Naive thymus-derived CD8-positive, alpha-beta T cell (primary cell): ENCODE measurements around the gene CYP4V2. TPM values are rescaled to one million over a fixed set of nuclear protein-coding genes. Genes with fewer than 3 reads are reported as not detected.

Experiments
- ATAC-seq, 2 donors: fragments of 150-1000 bp; cut with Tn5 transposase in 1 of 2; sonication (Bioruptor Pico), chemical (Tn5 transposase) in 1 of 2; 1 replicate in 1 of 2; 2 replicates in 1 of 2; pipeline ENCODE4 v1.10.0; 2021; ENCODE audit warnings: mild to moderate bottlenecking in 2 of 2, moderate library complexity in 2 of 2
- POLR2A ChIA-PET: fragments of 350-600 bp; sonication (Branson Sonifier 250); formaldehyde crosslinking; loops from one replicate; lab custom pipeline; 2021; ENCODE audit warnings: antibody characterized with exemption; lab: Charles Lee
- DNase-seq, 10 donors: peaks; one replicate each; pipeline versions ENCODE4 v3.0.0 to v3.0.0-alpha.2; 2020 to 2022
- H3K27ac Mint-ChIP-seq, 10 donors: one replicate each; pipeline ENCODE4 v1.8.0; 2020 to 2022; ENCODE audit warnings: mild to moderate bottlenecking in 10 of 10, mixed read lengths in 10 of 10, moderate library complexity in 4 of 10, inconsistent platforms in 1 of 10
- H3K27me3 Mint-ChIP-seq, 5 donors: one replicate each; pipeline ENCODE4 v1.8.0; 2021 to 2022; ENCODE audit warnings: mixed read lengths in 5 of 5
- H3K36me3 Mint-ChIP-seq, 3 donors: one replicate each; pipeline ENCODE4 v1.8.0; 2020 to 2022; ENCODE audit warnings: mixed read lengths in 3 of 3, mild to moderate bottlenecking in 2 of 3, inconsistent platforms in 1 of 3
- H3K4me1 Mint-ChIP-seq, 4 donors: one replicate each; pipeline ENCODE4 v1.8.0; 2021 to 2022; ENCODE audit warnings: mixed read lengths in 4 of 4
- H3K4me3 Mint-ChIP-seq, 10 donors: one replicate each; pipeline ENCODE4 v1.8.0; 2020 to 2022; ENCODE audit warnings: mild to moderate bottlenecking in 10 of 10, mixed read lengths in 10 of 10, moderate library complexity in 6 of 10, inconsistent platforms in 1 of 10
- H3K9me3 Mint-ChIP-seq, 9 donors: one replicate each; pipeline ENCODE4 v1.8.0; 2020 to 2022; ENCODE audit warnings: mixed read lengths in 9 of 9, mild to moderate bottlenecking in 3 of 9, inconsistent platforms in 1 of 9, moderate library complexity in 1 of 9
- polyA plus RNA-seq, 3 donors: library from polyadenylated mRNA; unstranded; fragments of 300-500 nt; fragmentation: Illumina TruSeq; gene quantifications; one replicate each; pipeline ENCODE4 v1.2.3, GENCODE V29; 2021
- total RNA-seq, 8 experiments: library from RNA in 2 of 8; stranded (reverse) in 2 of 8; gene quantifications; one replicate each; pipeline ENCODE4 v1.2.3 and lab custom pipeline; 2021 to 2026

Gene CYP4V2
- total and polyA plus RNA-seq, 5 experiments from 2014 or later = 19.3 to 30.3 (median 28.4) TPM

DNA sequence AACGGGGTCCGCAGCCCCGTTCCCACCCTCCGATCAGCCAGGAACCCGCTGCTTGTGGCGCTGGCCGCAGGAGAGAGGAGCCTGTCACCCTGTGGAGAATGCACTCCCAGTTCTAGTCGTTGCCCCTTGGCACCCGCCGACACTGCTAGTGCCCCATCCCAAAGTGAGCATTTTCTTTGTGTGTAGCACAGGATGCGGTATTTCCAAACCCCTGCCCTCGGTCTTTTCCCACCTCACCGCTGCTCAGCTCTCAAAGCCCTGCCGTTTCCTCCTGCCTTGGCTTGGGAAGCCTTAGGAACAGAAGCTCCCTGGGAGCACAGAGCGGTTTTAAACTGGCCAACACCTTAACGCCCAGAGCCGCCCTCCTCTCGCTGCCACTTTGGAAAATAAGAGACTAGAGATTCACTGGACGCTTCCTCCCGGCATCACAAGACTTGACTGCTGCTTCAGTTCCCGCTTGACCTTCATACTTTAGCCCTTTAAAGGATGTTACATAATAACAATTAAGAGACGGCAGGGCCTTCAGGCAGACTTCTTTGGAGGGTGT, 772 bp downstream of the CYP4V2 start:
- ATAC-seq = peak; percentile 12 to 15
- H3K4me1 Mint-ChIP-seq = peaks cover 19 to 65% (median 50%) of the 10 kb centered on the region in 4 donors
- H3K36me3 Mint-ChIP-seq = peaks cover 4 to 25% (median 14%) of the 10 kb centered on the region in 3 donors
- H3K9me3 Mint-ChIP-seq = no peaks in the 10 kb centered on the region
- POLR2A ChIA-PET = interaction anchor here (0.8 to 2.7 kb wide), 6 partner anchors 11 to 88 kb away, joined by 3 to 23 read pairs (median 5); partner anchors contain the start of gene FAM149A
- H3K4me3 Mint-ChIP-seq = peak overlapping the region; percentile 87 to 95 (median 92)
- no peaks in the 10 kb centered on the region for H3K27me3 Mint-ChIP-seq
- peak overlapping the region; percentile 91 to 98 (median 97) for H3K27ac Mint-ChIP-seq
- DNase-seq = peak in 3 of 10 donors; percentile 17 to 27 (median 26)

DNA sequence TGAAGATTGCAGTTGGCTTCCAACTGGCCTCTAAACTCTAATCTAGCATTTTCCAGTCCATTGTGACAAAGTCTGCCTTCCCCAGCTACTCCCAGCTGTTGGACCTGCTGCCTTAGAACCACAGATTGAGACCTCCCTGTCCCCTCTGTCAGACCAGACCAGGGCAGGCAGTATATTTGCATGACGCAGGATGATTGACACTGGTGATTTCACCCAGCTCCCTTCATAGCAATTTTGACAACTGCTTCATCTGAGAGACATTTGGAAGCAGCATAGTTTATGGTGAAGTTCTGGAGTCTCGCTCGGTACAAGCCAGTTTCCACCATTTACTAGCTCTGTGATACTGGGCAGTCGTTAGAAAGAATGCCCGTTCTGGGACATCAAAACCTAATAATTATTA, 2.5 kb downstream of the CYP4V2 start:
- Mint-ChIP-seq H3K4me1 (peaks cover 24 to 66% (median 50%) of the 10 kb centered on the region in 4 donors), H3K4me3 (peak overlapping the region in 2 of 10 donors; percentile 87 to 92)

GRCh38 chr4:186196063-186196462, 4.7 kb downstream of the CYP4V2 start:
- peak overlapping the region in 7 of 10 donors; percentile 8 to 79 (median 52) for H3K27ac Mint-ChIP-seq
- H3K36me3 Mint-ChIP-seq = peaks cover 4 to 34% (median 15%) of the 10 kb centered on the region in 3 donors
- ATAC-seq = no peak
- no peak for DNase-seq
- POLR2A ChIA-PET = no interaction called here
- no peaks in the 10 kb centered on the region for H3K9me3 Mint-ChIP-seq
- no peak overlapping the region for H3K4me3 Mint-ChIP-seq
- H3K4me1 Mint-ChIP-seq = peaks cover 17 to 48% (median 32%) of the 10 kb centered on the region in 4 donors
- no peaks in the 10 kb centered on the region for H3K27me3 Mint-ChIP-seq

More for the DNA sequence above, 2.5 kb downstream of the CYP4V2 start:
- peak overlapping the region in 9 of 10 donors; percentile 43 to 98 (median 91) for H3K27ac Mint-ChIP-seq
- no peaks in the 10 kb centered on the region for H3K9me3 Mint-ChIP-seq
- POLR2A ChIA-PET = no interaction called here
- peaks cover 4 to 34% (median 15%) of the 10 kb centered on the region in 3 donors for H3K36me3 Mint-ChIP-seq
- ATAC-seq (no peak), DNase-seq (no peak)
- H3K27me3 Mint-ChIP-seq = no peaks in the 10 kb centered on the region

GRCh38 chr4:186200516-186200915, 9.1 kb downstream of the CYP4V2 start:
- ATAC-seq (no peak), DNase-seq (no peak)
- POLR2A ChIA-PET = no interaction called here
- Mint-ChIP-seq H3K4me1 (peaks cover 18 to 39% (median 25%) of the 10 kb centered on the region in 4 donors), H3K36me3 (peaks cover 4 to 24% (median 13%) of the 10 kb centered on the region in 3 donors), H3K27me3 (no peaks in the 10 kb centered on the region), H3K27ac (peak overlapping the region in 3 of 10 donors; percentile 12 to 76 (median 32)), H3K9me3 (no peaks in the 10 kb centered on the region), H3K4me3 (no peak overlapping the region)

GRCh38 chr4:186201010-186201409, 9.6 kb downstream of the CYP4V2 start:
- H3K27ac Mint-ChIP-seq = peak overlapping the region in 5 of 10 donors; percentile 22 to 75 (median 39)
- DNase-seq (no peak), ATAC-seq (no peak)
- no peaks in the 10 kb centered on the region for H3K9me3 Mint-ChIP-seq
- H3K4me1 Mint-ChIP-seq = peaks cover 14 to 34% (median 23%) of the 10 kb centered on the region in 4 donors
- H3K36me3 Mint-ChIP-seq = peaks cover 4 to 19% (median 9%) of the 10 kb centered on the region in 3 donors
- H3K4me3 Mint-ChIP-seq = no peak overlapping the region
- POLR2A ChIA-PET = interaction anchor here (4.2 kb wide), 1 partner anchor 10 kb away, joined by 23 read pairs; the partner anchor contains the start of gene CYP4V2
- no peaks in the 10 kb centered on the region for H3K27me3 Mint-ChIP-seq

DNA sequence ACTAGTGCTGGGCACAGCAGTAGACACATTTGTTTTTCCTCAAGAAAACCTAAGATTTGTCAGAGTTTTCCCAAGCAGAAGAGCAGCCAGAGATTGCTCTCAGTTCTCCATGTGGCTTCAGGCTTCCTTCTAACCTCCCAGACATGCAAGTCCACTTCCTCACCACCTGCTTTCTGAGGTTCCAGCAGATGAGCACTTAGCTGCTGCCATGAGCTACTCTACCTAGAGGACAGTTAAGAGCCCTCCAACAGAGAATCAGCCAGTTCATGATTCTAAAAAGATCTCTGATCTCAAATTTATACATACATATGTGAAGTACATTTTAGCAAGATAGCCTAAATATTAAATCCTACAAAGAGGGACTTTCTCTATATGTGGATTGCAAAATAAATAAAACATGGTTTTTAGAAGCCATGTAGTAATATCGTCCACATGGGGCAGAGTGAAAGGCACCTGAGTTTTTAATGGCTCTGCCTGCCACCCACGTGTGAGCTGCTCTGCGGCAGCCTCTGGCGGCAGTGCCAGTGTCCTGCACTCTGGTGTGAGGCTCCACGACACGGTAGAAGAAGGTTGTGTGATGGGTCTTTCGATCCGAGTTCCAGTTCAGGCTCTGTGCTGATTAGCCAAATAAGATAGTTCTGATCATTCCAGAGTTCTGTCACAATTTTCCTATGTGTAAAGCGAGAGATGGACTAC, 10.3 kb downstream of the CYP4V2 start:
- H3K9me3 Mint-ChIP-seq = no peaks in the 10 kb centered on the region
- peaks cover 11 to 30% (median 20%) of the 10 kb centered on the region in 4 donors for H3K4me1 Mint-ChIP-seq
- DNase-seq (peak; percentile 15 to 69 (median 46)), ATAC-seq (peak; percentile 74 to 92)
- no peaks in the 10 kb centered on the region for H3K27me3 Mint-ChIP-seq
- H3K36me3 Mint-ChIP-seq = peaks cover 0 to 14% (median 5%) of the 10 kb centered on the region in 3 donors
- POLR2A ChIA-PET = interaction anchor here (4.2 kb wide), 1 partner anchor 10 kb away, joined by 23 read pairs; the partner anchor contains the start of gene CYP4V2
- peak overlapping the region; percentile 23 to 98 (median 74) for H3K27ac Mint-ChIP-seq
- peak overlapping the region in 8 of 10 donors; percentile 8 to 61 (median 40) for H3K4me3 Mint-ChIP-seq

DNA sequence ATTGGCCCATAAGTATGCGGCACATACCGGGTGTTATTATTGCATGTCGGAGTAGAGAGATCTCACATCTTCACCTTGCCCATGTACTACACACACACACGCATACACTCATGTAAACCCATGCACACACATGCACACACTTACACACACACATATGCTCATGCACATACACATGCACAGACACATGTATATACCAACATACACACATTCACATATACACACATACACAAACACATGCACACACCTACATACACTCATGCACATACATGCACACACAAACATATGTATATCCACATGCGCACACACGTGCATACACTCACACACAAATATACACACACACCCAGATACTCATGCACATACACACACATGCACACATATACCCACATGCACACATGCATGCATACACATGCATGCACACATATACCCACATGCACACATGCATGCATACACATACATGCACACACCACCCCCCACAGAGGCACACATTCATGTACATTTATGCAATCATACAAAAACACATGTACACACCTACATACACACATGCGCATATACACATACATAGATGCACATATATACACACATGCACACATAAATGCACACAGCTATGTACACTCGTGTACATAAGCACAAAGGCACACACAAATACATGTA, 11.2 kb downstream of the CYP4V2 start:
- H3K36me3 Mint-ChIP-seq = peaks cover 0 to 5% (median 0%) of the 10 kb centered on the region in 3 donors
- POLR2A ChIA-PET = interaction anchor here (4.2 kb wide), 1 partner anchor 11 kb away, joined by 23 read pairs; the partner anchor contains the start of gene CYP4V2
- DNase-seq (no peak), ATAC-seq (no peak)
- peak overlapping the region in 6 of 10 donors; percentile 14 to 98 (median 70) for H3K27ac Mint-ChIP-seq
- H3K27me3 Mint-ChIP-seq = no peaks in the 10 kb centered on the region
- H3K4me3 Mint-ChIP-seq = peak overlapping the region in 1 of 10 donors; percentile 26
- peaks cover 7 to 23% (median 15%) of the 10 kb centered on the region in 4 donors for H3K4me1 Mint-ChIP-seq
- no peaks in the 10 kb centered on the region for H3K9me3 Mint-ChIP-seq

- peak overlapping the region in 7 of 10 donors; percentile 23 to 82 (median 79) for H3K4me3 Mint-ChIP-seq
- H3K27ac Mint-ChIP-seq = peak overlapping the region in 8 of 10 donors; percentile 46 to 98 (median 89)
- peak in 1 of 10 donors; percentile 18 for DNase-seq
These were observed 12.0 kb downstream of the CYP4V2 start for GRCh38 chr4:186203406-186203805.

DNA sequence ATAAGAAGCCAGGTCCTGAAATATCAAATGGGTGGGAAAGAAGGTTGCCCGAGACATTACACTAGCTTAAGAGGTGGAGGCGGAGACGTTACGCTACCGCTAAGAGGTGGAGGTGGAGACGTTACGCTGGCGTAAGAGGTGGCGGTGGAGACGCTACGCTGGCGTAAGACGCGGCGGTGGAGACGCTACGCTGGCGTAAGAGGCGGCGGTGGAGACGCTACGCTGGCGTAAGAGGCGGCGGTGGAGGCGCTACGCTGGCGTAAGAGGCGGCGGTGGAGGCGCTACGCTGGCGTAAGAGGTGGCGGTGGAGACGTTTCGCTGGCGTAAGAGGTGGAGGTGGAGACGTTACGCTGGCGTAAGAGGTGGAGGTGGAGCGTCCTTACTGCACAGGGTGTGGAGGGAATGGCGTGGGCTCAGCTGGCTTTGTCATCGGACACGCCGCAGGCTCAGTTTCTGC, 12.8 kb downstream of the CYP4V2 start:
- H3K4me1 Mint-ChIP-seq = peaks cover 7 to 23% (median 13%) of the 10 kb centered on the region in 4 donors

More at GRCh38 chr4:186203406-186203805, 12.0 kb downstream of the CYP4V2 start:
- H3K9me3 Mint-ChIP-seq = no peaks in the 10 kb centered on the region
- peaks cover 7 to 23% (median 13%) of the 10 kb centered on the region in 4 donors for H3K4me1 Mint-ChIP-seq
- POLR2A ChIA-PET = interaction anchor here (0.6 to 4.2 kb wide), 2 partner anchors 12 to 777 kb away, joined by 3 to 23 read pairs; partner anchors contain the start of gene CYP4V2
- peak; percentile 7 to 15 for ATAC-seq
- H3K27me3 Mint-ChIP-seq = no peaks in the 10 kb centered on the region
- H3K36me3 Mint-ChIP-seq = peaks cover 0 to under 1% (median 0%) of the 10 kb centered on the region in 3 donors

DNA sequence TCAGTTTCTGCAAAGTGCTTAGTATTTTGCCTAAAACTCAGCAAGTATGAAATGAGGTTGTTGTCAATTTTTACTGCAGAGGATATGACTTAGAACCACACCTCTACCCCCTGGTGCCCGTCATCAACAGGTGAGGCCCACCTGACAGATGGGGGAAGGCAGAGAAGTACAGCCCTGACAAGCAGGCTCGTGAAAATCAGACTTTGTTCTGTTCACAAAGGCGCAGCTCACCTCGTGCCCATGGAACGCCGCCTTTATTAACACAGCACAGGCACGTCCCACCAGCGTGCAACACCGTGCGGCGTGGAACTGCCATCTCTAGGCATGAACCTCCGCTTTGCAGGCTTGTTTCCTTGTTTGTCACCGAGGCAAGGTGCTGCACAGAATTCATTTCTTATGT, 13.3 kb downstream of the CYP4V2 start:
- peak overlapping the region in 7 of 10 donors; percentile 55 to 82 (median 74) for H3K4me3 Mint-ChIP-seq
- H3K27me3 Mint-ChIP-seq = no peaks in the 10 kb centered on the region
- peaks cover 7 to 23% (median 13%) of the 10 kb centered on the region in 4 donors for H3K4me1 Mint-ChIP-seq
- peak overlapping the region in 9 of 10 donors; percentile 79 to 98 (median 91) for H3K27ac Mint-ChIP-seq
- H3K9me3 Mint-ChIP-seq = peaks cover 0 to 6% (median 2%) of the 10 kb centered on the region in 9 donors
- DNase-seq = peak in 3 of 10 donors; percentile 9 to 31 (median 26)
- peak in 1 of 2 donors; percentile 57 for ATAC-seq
- H3K36me3 Mint-ChIP-seq = peaks cover 9 to 13% (median 12%) of the 10 kb centered on the region in 3 donors
- POLR2A ChIA-PET = interaction anchor here (4.2 kb wide), 1 partner anchor 13 kb away, joined by 23 read pairs; the partner anchor contains the start of gene CYP4V2

More for the DNA sequence above, 12.8 kb downstream of the CYP4V2 start:
- Mint-ChIP-seq H3K27ac (peak overlapping the region in 9 of 10 donors; percentile 75 to 98 (median 90)), H3K9me3 (peaks cover 0 to 5% (median 0%) of the 10 kb centered on the region in 9 donors), H3K36me3 (peaks cover 5 to 8% (median 7%) of the 10 kb centered on the region in 3 donors), H3K27me3 (no peaks in the 10 kb centered on the region), H3K4me3 (peak overlapping the region in 7 of 10 donors; percentile 55 to 82 (median 79))
- peak in 6 of 10 donors; percentile 24 to 84 (median 60) for DNase-seq
- ATAC-seq = peak; percentile 63 to 80
- POLR2A ChIA-PET = interaction anchor here (4.2 kb wide), 1 partner anchor 13 kb away, joined by 23 read pairs; the partner anchor contains the start of gene CYP4V2

DNA sequence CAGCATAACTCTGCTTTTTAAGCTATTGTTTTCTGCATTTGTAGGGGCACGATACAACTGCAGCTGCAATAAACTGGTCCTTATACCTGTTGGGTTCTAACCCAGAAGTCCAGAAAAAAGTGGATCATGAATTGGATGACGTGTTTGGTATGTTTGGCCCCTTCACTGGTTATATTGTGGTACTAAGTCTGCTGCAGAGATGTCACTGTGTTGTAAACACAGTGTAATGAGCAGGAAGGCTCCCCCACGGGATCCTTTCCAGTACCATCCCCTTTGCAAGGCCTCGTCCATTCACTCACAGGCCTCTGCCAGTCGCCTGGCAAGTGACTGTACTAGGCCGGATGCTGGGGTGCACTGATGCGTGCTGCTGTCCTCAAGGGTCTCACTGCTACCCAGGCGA, 13.8 kb downstream of the CYP4V2 start:
- Mint-ChIP-seq H3K9me3 (peaks cover 0 to 6% (median 2%) of the 10 kb centered on the region in 9 donors), H3K27ac (peak overlapping the region in 7 of 10 donors; percentile 7 to 98 (median 73)), H3K4me3 (peak overlapping the region in 1 of 10 donors; percentile 24), H3K4me1 (peaks cover 7 to 23% (median 13%) of the 10 kb centered on the region in 4 donors), H3K27me3 (no peaks in the 10 kb centered on the region), H3K36me3 (peaks cover 14 to 18% (median 17%) of the 10 kb centered on the region in 3 donors)
- ATAC-seq (no peak), DNase-seq (no peak)
- POLR2A ChIA-PET = interaction anchor here (0.6 to 4.2 kb wide), 2 partner anchors 13 to 14 kb away, joined by 3 to 23 read pairs; partner anchors contain the start of gene CYP4V2
